Measurements from ENCODE around the gene TAOK1.
"Not testable (repeated sequence)": the region's sequence is repeated elsewhere in the genome, so short reads cannot be mapped to it uniquely, and the experiment has no call there.

The TAOK1 gene

GRCh38 chr17:29555840-29556239, 165.7 kb downstream of the TAOK1 start:
- no peak for DNase-seq

GRCh38 chr17:29557085-29557738, 167.0 kb downstream of the TAOK1 start:
- DNase-seq, result no peak

- DNase-seq, result no peak
Observed at GRCh38 chr17:29557739-29558116, 167.6 kb downstream of the TAOK1 start.

- DNase-seq, result not testable (repeated sequence)
Observed at GRCh38 chr17:29558139-29558538, 168.0 kb downstream of the TAOK1 start.

GRCh38 chr17:29559640-29560039, 169.5 kb downstream of the TAOK1 start:
- DNase-seq, result no peak

GRCh38 chr17:29560316-29560715, 170.2 kb downstream of the TAOK1 start:
- no peak for DNase-seq

GRCh38 chr17:29561554-29562517, 171.7 kb downstream of the TAOK1 start:
- DNase-seq, result no peak

GRCh38 chr17:29562615-29563014, 172.5 kb downstream of the TAOK1 start:
- no peak for DNase-seq

- DNase-seq, result no peak
Observed at GRCh38 chr17:29563816-29564215, 173.7 kb downstream of the TAOK1 start.

GRCh38 chr17:29565643-29566472, 175.7 kb downstream of the TAOK1 start:
- DNase-seq, result no peak

GRCh38 chr17:29566473-29567303, 176.5 kb downstream of the TAOK1 start, which contains the start of gene ABHD15:
Gene ABHD15 (minus strand): TSS chr17:29567037. CDS start chr17:29566966, 71 bp downstream.
- DNase-seq, result peak; percentile 17

- no peak for DNase-seq
Observed at GRCh38 chr17:29567304-29567553, 177.1 kb downstream of the TAOK1 start.

GRCh38 chr17:29567554-29568330, 177.6 kb downstream of the TAOK1 start:
- peak; percentile 16 for DNase-seq

GRCh38 chr17:29568331-29569244, 178.4 kb downstream of the TAOK1 start, which contains the start of gene TP53I13:
Gene TP53I13 (plus strand): TSS chr17:29568701. CDS start chr17:29568759, 58 bp downstream.
- DNase-seq, result peak; percentile 29

GRCh38 chr17:29569245-29569950, 179.2 kb downstream of the TAOK1 start:
- DNase-seq, result no peak

- DNase-seq, result no peak
Observed at GRCh38 chr17:29570521-29570920, 180.4 kb downstream of the TAOK1 start.

- no peak for DNase-seq
Observed at GRCh38 chr17:29571486-29571882, 181.3 kb downstream of the TAOK1 start.

- DNase-seq, result no peak
Observed at GRCh38 chr17:29571883-29572681, 181.9 kb downstream of the TAOK1 start.
